ENCODE results near the gene HPCA. TPM values are rescaled to one million over a fixed set of nuclear protein-coding genes. Genes with fewer than 3 reads are reported as not detected.

HPCA gene
- total and polyA plus RNA-seq, 2 of the 8 experiments (the other 6 are each of a cell fraction or from before 2014, with no cell fraction given) = 0.70 to 1.4 TPM

DNA sequence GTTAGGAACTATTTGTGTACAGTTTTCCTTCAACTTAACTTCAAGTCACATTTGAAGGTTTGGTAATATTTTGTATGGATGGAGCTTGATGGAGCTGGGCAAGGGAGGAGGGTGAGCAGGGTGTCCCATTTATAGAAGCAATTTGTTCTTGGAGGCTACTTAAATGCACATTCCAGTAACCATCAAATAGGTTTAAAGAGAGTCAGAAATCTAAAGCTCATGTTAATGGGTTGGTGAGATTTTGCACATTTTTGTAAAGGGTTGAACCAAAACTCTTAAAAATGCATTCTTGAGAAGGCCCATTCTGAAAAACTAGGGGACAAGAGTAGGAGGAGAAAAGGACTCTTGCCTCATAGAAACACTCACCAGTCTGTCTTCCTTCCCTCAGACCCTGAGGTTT lies 25.7 kb upstream of the HPCA start:
- DNase-seq (ENCODE audit: low read depth in 1 of 2, low spot score in 2 of 2) (peak in 1 of 2 experiments; percentile 13), FAIRE-seq (no peak)
- Histone ChIP-seq H3K56ac (replicated peaks; ENCODE audit: insufficient read length, low read depth, low read length) (no peak overlapping the region), H2BK15ac (ENCODE audit: low read length) (no peak overlapping the region), H3K23me2 (ENCODE audit: low read depth, low read length) (no peaks in the 10 kb centered on the region), H3K27ac (ENCODE audit: low read depth, low read length) (no peak overlapping the region), H3K4me2 (ENCODE audit: insufficient read depth in 1 of 2, low read depth in 2 of 2, low read length in 2 of 2) (no peak overlapping the region), H3K36me3 (ENCODE audit: control insufficient read depth in 2 of 4, insufficient read depth in 4 of 4, low read length in 3 of 4) (peaks cover 6 to 33% (median 10%) of the 10 kb centered on the region in 4 experiments; a peak in 6 of 8 replicates), H3K4ac (replicated peaks; ENCODE audit: insufficient read length, low read depth, low read length) (no peak overlapping the region), H3K14ac (ENCODE audit: insufficient read length) (no peak overlapping the region), H4K20me1 (replicated peaks in 1 of 2; ENCODE audit: control insufficient read depth in 1 of 2, insufficient read depth in 2 of 2, low read length in 2 of 2) (peaks cover 0 to 2% of the 10 kb centered on the region in 2 experiments), H2AK5ac (ENCODE audit: low read depth, low read length) (no peak overlapping the region), H2BK5ac (ENCODE audit: low read depth, low read length) (no peak overlapping the region), H3K79me2 (ENCODE audit: control insufficient read depth in 1 of 2, insufficient read depth in 2 of 2, low read length in 2 of 2) (no peaks in the 10 kb centered on the region), H3K9me3 (ENCODE audit: insufficient read depth in 2 of 2, low read depth in 1 of 2, low read length in 1 of 2) (no peaks in the 10 kb centered on the region), H4K91ac (replicated peaks; ENCODE audit: insufficient read length, low read length) (no peak overlapping the region), H2BK20ac (ENCODE audit: low read length) (no peak overlapping the region), H3K4me1 (replicated peaks in 1 of 4; ENCODE audit: control insufficient read depth in 3 of 4, insufficient read depth in 4 of 4, low read length in 3 of 4) (no peaks in the 10 kb centered on the region), H3K18ac (ENCODE audit: extremely low read depth, low read length) (no peak overlapping the region), H2BK12ac (ENCODE audit: low read depth, low read length) (no peak overlapping the region), H3K23ac (ENCODE audit: insufficient read length) (no peak overlapping the region), H3K27me3 (replicated peaks in 1 of 4; ENCODE audit: control insufficient read depth in 3 of 4, extremely low read depth in 1 of 4, insufficient read depth in 3 of 4, low read length in 3 of 4) (no peaks in the 10 kb centered on the region), H3K9ac (replicated peaks in 1 of 4; ENCODE audit: extremely low read depth in 1 of 4, low read depth in 3 of 4, low read length in 3 of 4) (no peak overlapping the region), H3K4me3 (ENCODE audit: extremely low read depth in 1 of 4, insufficient read depth in 2 of 4, low read depth in 3 of 4, low read length in 4 of 4) (no peak overlapping the region), H2AFZ (ENCODE audit: low read length) (no peak overlapping the region), H2BK120ac (replicated peaks; ENCODE audit: low read depth, low read length) (no peak overlapping the region), H4K8ac (ENCODE audit: extremely low read depth, insufficient read depth, low read length) (no peak overlapping the region), H4K5ac (ENCODE audit: insufficient read length, low read depth, low read length) (no peak overlapping the region), H3K79me1 (ENCODE audit: low read depth, low read length) (no peaks in the 10 kb centered on the region)
- TF ChIP-seq NANOG (IDR thresholded peaks at IDR 0.05; ENCODE audit: insufficient read depth, low read depth, low read length, poor library complexity, severe bottlenecking) (no peak), PHF8 (conservative IDR thresholded peaks at IDR 0.05; ENCODE audit: low read depth, low read length) (no peak), CHD1 (IDR thresholded peaks at IDR 0.05; ENCODE audit: low read depth, low read length) (no peak), RBBP5 (IDR thresholded peaks at IDR 0.05; ENCODE audit: borderline replicate concordance, low read depth, low read length) (no peak), TBP (IDR thresholded peaks at IDR 0.05; ENCODE audit: low read depth, low read length) (no peak), KDM1A (IDR thresholded peaks at IDR 0.05; ENCODE audit: borderline replicate concordance, low read length) (no peak), HDAC6 (IDR thresholded peaks at IDR 0.05; ENCODE audit: low read depth, low read length) (no peak), NRF1 (IDR thresholded peaks at IDR 0.05; ENCODE audit: low read depth, low read length) (no peak)
- ChIA-PET POLR2A (ENCODE audit: partially characterized antibody) (interaction anchor here (0.8 to 1.1 kb wide), 3 partner anchors 12 to 25 kb away, joined by 3 to 4 read pairs (median 3); no protein-coding TSS in a partner anchor), CTCF (ENCODE audit: partially characterized antibody) (interaction anchor here (1.1 to 1.9 kb wide), 4 partner anchors 8 to 63 kb away, joined by 3 to 6 read pairs (median 3); no protein-coding TSS in a partner anchor)
